Testis (tissue), 3 donors: ENCODE data around the gene IL6. TPM values are rescaled to one million over a fixed set of nuclear protein-coding genes. Genes with fewer than 3 reads are reported as not detected.
"Not testable (repeated sequence)": the region's sequence is repeated elsewhere in the genome, so short reads cannot be mapped to it uniquely, and the experiment has no call there.

Experiments
- DNase-seq: peaks from one replicate; pipeline ENCODE4 v3.0.0-alpha.2; 2019
- H3K27ac ChIP-seq, 2 donors: fragments of 200-600 bp; sonication (generic); one replicate each; pipeline ENCODE4 v1.5.1; 2019
- H3K27me3 ChIP-seq: fragments of 200-600 bp; sonication (generic); one replicate; pipeline ENCODE4 v1.5.1; 2019
- H3K36me3 ChIP-seq: fragments of 200-600 bp; sonication (generic); one replicate; pipeline ENCODE4 v1.5.1; 2017; ENCODE audit warnings: low read depth; ENCODE audit errors: missing control alignments
- H3K4me1 ChIP-seq: fragments of 200-600 bp; sonication (generic); one replicate; pipeline ENCODE4 v1.5.1; 2019
- H3K4me3 ChIP-seq, 2 donors: fragments of 200-600 bp; sonication (generic); one replicate each; pipeline ENCODE4 v1.5.1; 2017 to 2019
- H3K9me3 ChIP-seq: fragments of 200-600 bp; sonication (generic); one replicate; pipeline ENCODE4 v1.5.1; 2017
- POLR2A ChIP-seq: fragments of 450-650 bp; IDR thresholded peaks from one replicate; pipeline ENCODE4 v1.6.1; 2017; ENCODE audit warnings: antibody characterized with exemption, mild to moderate bottlenecking, moderate library complexity
- WGBS, 2 donors: methylation state at CpG; one replicate each; pipeline ENCODE4 v1.1.5; 2018; 5-methylcytosine and 5-hydroxymethylcytosine counted together
- intact Hi-C: fragments of 100-400 bp; cut with DNase I; formaldehyde crosslinking; loops from one replicate; pipeline ENCODE4 v1.15.1; 2023; ENCODE audit warnings: low total_unique reads
- polyA plus RNA-seq: library from polyadenylated mRNA; stranded (reverse); fragments of 350-450 nt; fragmentation: Illumina TruSeq; extraction: RNeasy Lipid Tissue Mini Kit (QIAGEN cat#74804); gene quantifications from one replicate; pipeline ENCODE4 v1.2.3, GENCODE V29; 2014; ENCODE audit warnings: low read depth, low replicate concordance; ENCODE audit not compliant: insufficient read depth
- total RNA-seq, 2 donors: library from RNA; depleted of rRNA; stranded (reverse); fragments of >200 nt; gene quantifications; one replicate each; pipeline ENCODE4 v1.2.3, GENCODE V29; 2016
- TF ChIP-seq, protein P1 (sequence below), 3 experiments: fragments of 450-650 bp in 2 of 3; fragments of 200-600 bp in 1 of 3; sonication (generic) in 1 of 3; IDR thresholded peaks; one replicate each; pipeline ENCODE4 v1.5.1; 2016 to 2019; ENCODE audit warnings: antibody characterized with exemption in 3 of 3, mild to moderate bottlenecking in 2 of 3, moderate library complexity in 1 of 3

Gene IL6
- total and polyA plus RNA-seq, 3 donors from 2014 or later: 0.47 TPM; not detected in 2

DNA sequence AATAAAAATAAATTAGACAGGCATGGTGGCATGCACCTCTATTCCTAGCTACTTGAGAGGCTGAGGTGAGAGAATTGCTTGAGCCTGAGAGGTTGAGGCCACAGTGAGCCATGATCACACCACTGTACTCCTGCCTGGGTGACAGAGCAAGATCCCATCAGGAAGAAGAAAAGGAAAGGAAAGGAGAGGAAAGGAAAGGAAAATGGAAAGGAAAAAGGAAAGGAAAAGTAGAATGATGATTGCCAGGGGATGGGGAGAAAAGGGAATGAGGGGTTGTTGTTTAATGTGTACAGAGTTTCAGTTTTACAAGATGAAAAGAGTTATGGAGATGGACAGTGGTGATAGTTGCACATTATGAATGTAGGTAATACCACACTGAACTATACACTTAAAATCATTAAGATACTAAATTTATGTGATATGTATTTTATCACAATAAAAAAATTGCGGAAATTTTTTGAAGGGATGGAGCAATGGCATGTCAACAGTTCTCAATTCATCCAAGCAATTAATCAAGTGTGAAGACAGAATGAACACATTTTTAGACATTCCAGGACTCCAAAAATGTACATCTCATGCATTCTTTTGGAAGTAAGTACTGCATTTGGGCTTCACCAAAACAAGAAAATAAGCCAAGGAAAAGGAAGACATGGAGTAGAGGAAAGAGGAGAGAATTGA is 44.3 kb downstream of the IL6 start:
- no peak overlapping the region for H3K4me3 ChIP-seq
- intact Hi-C loops: no loop called here
- TF ChIP-seq, protein P1, sequence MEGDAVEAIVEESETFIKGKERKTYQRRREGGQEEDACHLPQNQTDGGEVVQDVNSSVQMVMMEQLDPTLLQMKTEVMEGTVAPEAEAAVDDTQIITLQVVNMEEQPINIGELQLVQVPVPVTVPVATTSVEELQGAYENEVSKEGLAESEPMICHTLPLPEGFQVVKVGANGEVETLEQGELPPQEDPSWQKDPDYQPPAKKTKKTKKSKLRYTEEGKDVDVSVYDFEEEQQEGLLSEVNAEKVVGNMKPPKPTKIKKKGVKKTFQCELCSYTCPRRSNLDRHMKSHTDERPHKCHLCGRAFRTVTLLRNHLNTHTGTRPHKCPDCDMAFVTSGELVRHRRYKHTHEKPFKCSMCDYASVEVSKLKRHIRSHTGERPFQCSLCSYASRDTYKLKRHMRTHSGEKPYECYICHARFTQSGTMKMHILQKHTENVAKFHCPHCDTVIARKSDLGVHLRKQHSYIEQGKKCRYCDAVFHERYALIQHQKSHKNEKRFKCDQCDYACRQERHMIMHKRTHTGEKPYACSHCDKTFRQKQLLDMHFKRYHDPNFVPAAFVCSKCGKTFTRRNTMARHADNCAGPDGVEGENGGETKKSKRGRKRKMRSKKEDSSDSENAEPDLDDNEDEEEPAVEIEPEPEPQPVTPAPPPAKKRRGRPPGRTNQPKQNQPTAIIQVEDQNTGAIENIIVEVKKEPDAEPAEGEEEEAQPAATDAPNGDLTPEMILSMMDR (IDR thresholded peaks at IDR 0.05): no peak
- TF ChIP-seq POLR2A: no peak

DNA sequence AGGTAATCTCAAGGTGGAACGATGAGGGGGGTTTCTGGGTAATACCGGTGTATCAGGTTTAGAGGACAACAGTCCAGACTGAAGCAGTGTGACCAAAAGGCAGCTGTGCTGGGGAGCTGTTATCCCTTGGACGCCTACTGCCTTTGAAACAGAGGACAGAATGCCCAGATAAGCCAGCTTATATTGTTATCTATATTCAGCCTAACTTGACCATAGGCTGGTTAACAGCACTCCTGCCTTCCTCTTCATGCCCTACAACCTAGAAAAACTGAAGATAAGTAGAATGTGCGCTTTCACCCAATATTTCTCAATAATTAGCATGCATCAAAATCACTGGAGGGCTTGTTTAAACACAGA is 44.9 kb downstream of the IL6 start:
- 79 to 84% methylated on average over 4 of the region's 4 CpGs for WGBS, 2 donors
- H3K4me1 ChIP-seq: no peaks in the 10 kb centered on the region
- no peak overlapping the region for H3K4me3 ChIP-seq
- intact Hi-C loops: no loop called here
- H3K36me3 ChIP-seq: no peaks in the 10 kb centered on the region
- TF ChIP-seq POLR2A: no peak
- TF ChIP-seq, protein P1 (IDR thresholded peaks at IDR 0.05): no peak
- DNase-seq: no peak
- no peak overlapping the region for H3K27ac ChIP-seq
- no peaks in the 10 kb centered on the region for H3K9me3 ChIP-seq
- no peaks in the 10 kb centered on the region for H3K27me3 ChIP-seq

More for the DNA sequence above, 44.3 kb downstream of the IL6 start:
- Histone ChIP-seq H3K4me1 (no peaks in the 10 kb centered on the region), H3K9me3 (no peaks in the 10 kb centered on the region), H3K36me3 (no peaks in the 10 kb centered on the region), H3K27ac (no peak overlapping the region), H3K27me3 (no peaks in the 10 kb centered on the region)
- DNase-seq: no peak
- 84 to 94% methylated on average over 1 of the region's 1 CpG for WGBS, 2 donors

DNA sequence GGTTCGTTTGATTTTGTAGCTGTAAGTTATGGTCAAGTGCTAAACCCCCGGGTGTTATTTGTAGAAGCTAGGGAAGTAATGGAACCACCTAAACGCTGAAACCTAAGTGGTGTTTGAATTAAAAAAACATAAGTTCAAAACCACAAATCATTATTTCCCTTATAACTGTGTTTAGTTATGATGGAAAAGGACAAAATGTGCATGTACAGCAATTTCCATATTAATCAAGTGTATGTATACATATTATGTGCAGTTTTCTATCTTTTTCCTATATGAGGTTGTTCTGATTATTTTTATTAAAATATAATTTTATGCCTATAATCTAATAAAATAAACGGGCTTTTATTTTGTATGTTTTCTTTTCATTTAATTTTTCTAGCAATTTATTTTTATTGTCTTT is 45.9 kb downstream of the IL6 start:
- Histone ChIP-seq H3K9me3 (no peaks in the 10 kb centered on the region), H3K36me3 (no peaks in the 10 kb centered on the region), H3K4me3 (no peak overlapping the region), H3K4me1 (no peaks in the 10 kb centered on the region), H3K27ac (no peak overlapping the region), H3K27me3 (no peaks in the 10 kb centered on the region)
- WGBS, 2 donors: 64 to 71% methylated on average over 4 of the region's 4 CpGs
- TF ChIP-seq, protein P1 (IDR thresholded peaks at IDR 0.05): no peak
- TF ChIP-seq POLR2A: no peak
- DNase-seq: no peak
- intact Hi-C loops: no loop called here

DNA sequence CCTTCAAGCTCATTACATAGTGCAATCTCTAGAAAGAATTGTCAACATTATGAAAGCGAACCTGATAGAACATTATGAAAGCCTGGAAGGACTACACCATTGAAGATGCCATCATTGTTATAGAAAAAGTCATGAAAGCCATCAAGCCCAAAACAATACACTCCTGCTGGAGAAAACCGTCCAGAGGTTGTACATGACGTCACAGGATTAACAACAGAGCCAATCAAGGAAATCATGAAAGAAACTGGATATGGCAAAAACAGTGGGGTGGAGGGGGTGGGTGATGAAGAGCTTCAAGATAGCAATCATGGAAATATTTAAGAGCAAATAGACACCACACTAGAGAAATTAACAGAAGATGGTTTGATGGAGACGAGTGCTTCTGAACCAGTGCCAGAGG is 50.0 kb downstream of the IL6 start:
- H3K4me3 ChIP-seq: no peak overlapping the region
- intact Hi-C loops: no loop called here
- TF ChIP-seq, protein P1 (IDR thresholded peaks at IDR 0.05): no peak
- no peak for TF ChIP-seq POLR2A
- no peaks in the 10 kb centered on the region for H3K4me1 ChIP-seq
- WGBS, 2 donors: 81 to 82% methylated on average over 4 of the region's 4 CpGs
- H3K27me3 ChIP-seq: no peaks in the 10 kb centered on the region
- H3K9me3 ChIP-seq: no peaks in the 10 kb centered on the region
- H3K36me3 ChIP-seq: no peaks in the 10 kb centered on the region
- no peak for DNase-seq
- H3K27ac ChIP-seq: no peak overlapping the region

DNA sequence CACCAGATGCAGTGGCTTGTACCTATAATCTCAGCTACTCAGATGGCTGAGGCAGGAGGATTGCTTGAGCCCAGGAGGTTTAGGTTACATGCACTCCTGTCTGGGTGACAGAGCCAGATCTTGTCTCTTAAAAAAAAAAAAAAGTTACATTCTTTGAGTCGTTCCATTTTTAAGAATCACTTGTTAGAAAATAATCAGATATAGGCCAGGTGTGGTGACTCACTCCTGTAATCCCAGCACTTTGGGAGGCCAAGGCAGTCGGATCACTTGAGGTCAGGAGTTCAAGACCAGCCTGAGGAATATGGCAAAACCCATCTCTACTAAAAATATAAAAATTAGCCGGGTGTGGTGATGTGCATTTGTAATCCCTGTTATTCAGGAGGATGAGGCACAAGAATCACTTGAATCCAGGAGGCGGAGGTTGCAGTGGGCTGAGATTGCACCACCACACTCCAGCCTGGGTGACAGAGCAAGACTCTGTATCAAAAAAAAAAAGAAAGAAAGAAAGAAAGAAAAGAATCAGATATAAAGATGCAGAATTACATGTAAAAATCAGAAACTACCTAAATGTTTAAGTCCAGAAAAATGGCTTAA is 52.8 kb downstream of the IL6 start:
- H3K9me3 ChIP-seq, H3K4me3 ChIP-seq, DNase-seq, H3K36me3 ChIP-seq, intact Hi-C loops, H3K4me1 ChIP-seq, H3K27me3 ChIP-seq, H3K27ac ChIP-seq: not testable (repeated sequence)
- WGBS, 2 donors: 74 to 84% methylated on average over 4 of the region's 4 CpGs
